ENCODE results near the gene WDR45B.

Gene WDR45B

GRCh38 chr17:82667668-82668000 lies 19.4 kb upstream of the WDR45B start:
- Mint-ChIP-seq H3K9me3 (no peaks in the 10 kb centered on the region), H3K27ac (no peak overlapping the region), H3K4me3 (no peak overlapping the region), H3K27me3 (peaks cover 3 to 10% of the 10 kb centered on the region in 2 donors), H3K36me3 (peaks cover 0 to 4% of the 10 kb centered on the region in 2 donors), H3K4me1 (peaks cover 5 to 13% of the 10 kb centered on the region in 2 donors)
- DNase-seq (no peak), ATAC-seq (replicated peaks) (no peak)

DNA sequence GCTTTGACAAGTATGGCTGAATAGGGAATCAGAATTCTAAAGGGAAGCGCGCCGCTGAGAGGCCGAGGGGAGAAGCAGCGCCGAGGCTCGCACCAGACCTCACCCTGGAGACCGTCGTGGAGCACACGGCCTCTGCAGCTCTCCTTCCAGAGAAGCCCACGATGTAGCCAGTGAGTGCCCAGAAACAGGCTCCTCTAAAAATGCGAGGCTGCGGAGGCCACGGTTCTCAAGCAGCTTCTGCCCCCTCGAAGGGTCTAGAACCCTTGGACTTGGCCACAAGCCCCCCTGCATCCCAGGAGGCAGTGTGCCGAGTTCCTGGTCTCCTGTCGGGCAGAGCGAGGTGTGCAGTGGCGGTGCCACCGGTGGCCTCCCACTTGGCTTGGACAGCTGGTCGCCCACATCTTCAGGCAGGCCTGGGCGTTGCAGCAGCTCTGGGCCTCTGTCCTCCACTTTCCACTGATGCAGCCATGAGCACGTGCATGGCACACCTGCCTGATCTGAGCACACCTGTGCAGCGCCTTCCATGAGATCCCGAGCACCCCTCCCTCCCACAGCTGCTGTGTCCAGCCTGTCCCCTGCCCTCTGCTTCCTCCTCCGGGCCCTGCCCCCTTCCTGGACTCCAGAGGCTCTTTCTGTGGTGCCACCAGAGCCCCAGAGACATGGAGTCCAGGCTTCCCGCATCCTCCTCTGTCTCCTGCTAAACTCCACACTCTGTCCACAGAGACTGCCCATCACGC lies 18.9 kb upstream of the WDR45B start:
- H3K27ac Mint-ChIP-seq, result no peak overlapping the region
- ATAC-seq (replicated peaks) (no peak), DNase-seq (no peak)
- H3K9me3 Mint-ChIP-seq, result no peaks in the 10 kb centered on the region
- peaks cover 3 to 10% of the 10 kb centered on the region in 2 donors for H3K27me3 Mint-ChIP-seq
- no peak overlapping the region for H3K4me3 Mint-ChIP-seq
- H3K4me1 Mint-ChIP-seq, result peaks cover 5 to 13% of the 10 kb centered on the region in 2 donors
- H3K36me3 Mint-ChIP-seq, result peaks cover 0 to 4% of the 10 kb centered on the region in 2 donors

DNA sequence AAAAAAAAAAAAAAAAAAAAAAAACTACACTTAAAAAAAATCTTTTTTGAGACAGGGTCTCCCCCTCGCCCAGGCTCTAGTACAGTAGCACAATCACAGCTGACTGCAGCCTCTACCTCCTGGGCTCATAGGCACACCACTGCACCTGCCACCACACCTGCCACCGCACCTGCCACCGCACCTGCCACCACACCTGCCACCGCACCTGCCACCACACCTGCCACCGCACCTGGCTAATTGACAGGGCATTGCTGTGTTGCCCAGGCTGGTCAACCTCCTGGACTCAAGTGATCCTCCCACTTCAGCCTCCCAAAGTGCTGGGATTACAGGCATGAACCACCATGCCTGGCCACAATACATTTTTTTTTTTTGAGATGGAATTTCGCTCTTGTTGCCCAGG lies 17.6 kb upstream of the WDR45B start:
- peaks cover 3 to 10% of the 10 kb centered on the region in 2 donors for H3K27me3 Mint-ChIP-seq
- peaks cover 0 to 4% of the 10 kb centered on the region in 2 donors for H3K36me3 Mint-ChIP-seq
- H3K27ac Mint-ChIP-seq, result peak overlapping the region; percentile 71
- H3K9me3 Mint-ChIP-seq, result no peaks in the 10 kb centered on the region
- H3K4me3 Mint-ChIP-seq, result no peak overlapping the region
- DNase-seq, result no peak
- peaks cover 5 to 13% of the 10 kb centered on the region in 2 donors for H3K4me1 Mint-ChIP-seq
- no peak for ATAC-seq (replicated peaks)

- no peak for ATAC-seq (replicated peaks)
- DNase-seq, result no peak
- Mint-ChIP-seq H3K9me3 (no peaks in the 10 kb centered on the region), H3K4me3 (no peak overlapping the region), H3K27ac (no peak overlapping the region), H3K36me3 (peaks cover 0 to 4% of the 10 kb centered on the region in 2 donors), H3K4me1 (peaks cover 5 to 13% of the 10 kb centered on the region in 2 donors), H3K27me3 (peaks cover 3 to 10% of the 10 kb centered on the region in 2 donors)
Observed at GRCh38 chr17:82665217-82665616, 17.0 kb upstream of the WDR45B start.

GRCh38 chr17:82664701-82665182 lies 16.5 kb upstream of the WDR45B start:
- Mint-ChIP-seq H3K9me3 (no peaks in the 10 kb centered on the region), H3K36me3 (peaks cover 0 to 4% of the 10 kb centered on the region in 2 donors), H3K4me1 (peaks cover 5 to 13% of the 10 kb centered on the region in 2 donors), H3K27me3 (peaks cover 3 to 10% of the 10 kb centered on the region in 2 donors), H3K4me3 (no peak overlapping the region), H3K27ac (no peak overlapping the region)
- DNase-seq (no peak), ATAC-seq (replicated peaks) (no peak)

- no peaks in the 10 kb centered on the region for H3K9me3 Mint-ChIP-seq
- ATAC-seq (replicated peaks), result no peak
- no peak overlapping the region for H3K27ac Mint-ChIP-seq
- no peak for DNase-seq
- H3K36me3 Mint-ChIP-seq, result peaks cover 0 to 4% of the 10 kb centered on the region in 2 donors
- H3K4me1 Mint-ChIP-seq, result peaks cover 5 to 13% of the 10 kb centered on the region in 2 donors
- H3K27me3 Mint-ChIP-seq, result peaks cover 3 to 10% of the 10 kb centered on the region in 2 donors
- H3K4me3 Mint-ChIP-seq, result no peak overlapping the region
Observed at GRCh38 chr17:82664276-82664575, 16.0 kb upstream of the WDR45B start.

GRCh38 chr17:82663381-82664275 lies 15.4 kb upstream of the WDR45B start:
- DNase-seq (no peak), ATAC-seq (replicated peaks) (no peak)
- Mint-ChIP-seq H3K9me3 (no peaks in the 10 kb centered on the region), H3K27me3 (peaks cover 3 to 10% of the 10 kb centered on the region in 2 donors), H3K27ac (no peak overlapping the region), H3K4me1 (peaks cover 3 to 10% of the 10 kb centered on the region in 2 donors), H3K36me3 (peaks cover 0 to 3% of the 10 kb centered on the region in 2 donors), H3K4me3 (no peak overlapping the region)

- Mint-ChIP-seq H3K27ac (no peak overlapping the region), H3K27me3 (peaks cover 0 to 5% of the 10 kb centered on the region in 2 donors), H3K4me1 (peaks cover 0 to 2% of the 10 kb centered on the region in 2 donors), H3K9me3 (no peaks in the 10 kb centered on the region), H3K36me3 (no peaks in the 10 kb centered on the region), H3K4me3 (no peak overlapping the region)
- ATAC-seq (replicated peaks) (no peak), DNase-seq (no peak)
Observed at GRCh38 chr17:82662711-82663261, 14.5 kb upstream of the WDR45B start.

DNA sequence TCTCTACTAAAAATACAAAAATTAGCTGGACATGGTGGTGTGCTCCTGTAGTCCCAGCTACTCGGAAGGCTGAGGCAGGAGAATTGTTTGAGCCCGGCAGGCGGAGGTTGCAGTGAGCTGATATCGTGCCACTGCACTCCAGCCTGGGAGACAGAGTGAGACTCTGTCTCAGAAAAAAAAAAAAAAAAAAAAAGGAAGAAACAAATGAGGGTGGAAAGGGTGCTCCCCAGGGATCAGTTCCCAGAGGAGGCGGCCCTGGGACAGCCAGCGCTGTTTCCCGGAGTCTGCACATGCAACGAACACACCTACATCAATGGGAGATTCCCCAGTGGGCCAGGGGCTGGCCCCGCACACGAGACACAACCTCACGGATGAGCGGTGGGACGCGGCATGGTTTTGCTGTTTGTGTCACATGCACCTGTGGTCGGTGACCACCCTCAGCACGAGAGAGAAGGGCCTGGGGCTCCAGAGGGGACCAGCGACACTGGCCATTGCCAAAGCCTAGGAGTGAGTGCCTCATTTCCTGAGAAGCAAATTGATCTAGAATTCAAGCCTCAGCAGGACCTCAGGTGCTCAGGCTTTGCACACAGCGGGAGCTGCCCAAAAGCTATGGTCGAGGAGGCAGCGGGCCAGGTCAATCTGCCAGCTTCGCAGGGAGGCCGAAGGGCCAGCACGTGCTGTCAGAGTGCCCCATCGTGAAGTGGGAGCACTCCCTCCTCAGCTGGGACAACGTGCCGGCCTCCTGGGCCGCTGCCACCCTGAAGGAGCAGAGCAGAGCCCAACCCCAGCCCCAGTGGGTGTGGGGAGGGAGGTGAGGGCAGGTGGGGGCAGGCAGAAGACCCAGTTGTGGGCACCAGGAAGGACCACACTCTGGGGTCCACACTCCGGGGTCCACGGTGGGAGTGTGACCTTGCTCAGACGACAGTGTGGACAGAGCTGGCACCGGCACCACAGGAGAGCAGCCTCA lies 13.8 kb upstream of the WDR45B start:
- no peaks in the 10 kb centered on the region for H3K36me3 Mint-ChIP-seq
- H3K4me1 Mint-ChIP-seq, result no peaks in the 10 kb centered on the region
- H3K9me3 Mint-ChIP-seq, result no peaks in the 10 kb centered on the region
- H3K4me3 Mint-ChIP-seq, result no peak overlapping the region
- H3K27ac Mint-ChIP-seq, result no peak overlapping the region
- DNase-seq (no peak), ATAC-seq (replicated peaks) (no peak)
- no peaks in the 10 kb centered on the region for H3K27me3 Mint-ChIP-seq

- no peak for ATAC-seq (replicated peaks)
- no peak for DNase-seq
- Mint-ChIP-seq H3K36me3 (no peaks in the 10 kb centered on the region), H3K4me1 (peaks cover 0 to 5% of the 10 kb centered on the region in 2 donors), H3K27ac (no peak overlapping the region), H3K9me3 (no peaks in the 10 kb centered on the region), H3K4me3 (no peak overlapping the region), H3K27me3 (no peaks in the 10 kb centered on the region)
Observed at GRCh38 chr17:82659886-82660285, 11.6 kb upstream of the WDR45B start.

- DNase-seq (no peak), ATAC-seq (replicated peaks) (no peak)
- Mint-ChIP-seq H3K36me3 (no peaks in the 10 kb centered on the region), H3K27me3 (no peaks in the 10 kb centered on the region), H3K4me3 (no peak overlapping the region), H3K4me1 (peaks cover 0 to 6% of the 10 kb centered on the region in 2 donors), H3K9me3 (no peaks in the 10 kb centered on the region), H3K27ac (no peak overlapping the region)
Observed at GRCh38 chr17:82658796-82659452, 10.7 kb upstream of the WDR45B start.

DNA sequence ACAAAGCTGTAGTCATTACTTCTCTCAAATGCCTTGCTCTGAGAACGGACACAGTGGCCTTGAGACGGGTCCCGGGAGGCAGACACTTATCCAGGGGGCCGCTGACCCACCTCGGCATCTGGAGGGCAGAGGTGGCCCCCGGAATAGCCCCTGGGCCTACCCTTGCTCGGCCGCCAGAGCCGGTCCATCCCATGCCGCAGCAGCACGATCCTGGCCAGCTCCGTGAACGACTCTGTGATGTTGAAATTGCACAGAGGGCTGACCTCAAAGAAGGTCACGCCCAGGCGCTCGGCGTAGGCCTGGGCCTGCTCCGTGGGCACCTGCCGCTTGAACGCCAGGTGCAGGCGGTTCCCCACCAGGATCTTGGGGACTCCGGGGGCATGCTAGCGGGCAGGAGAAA lies 10.1 kb upstream of the WDR45B start:
- ATAC-seq (replicated peaks), result no peak
- no peaks in the 10 kb centered on the region for H3K36me3 Mint-ChIP-seq
- no peak overlapping the region for H3K27ac Mint-ChIP-seq
- peaks cover 0 to 6% of the 10 kb centered on the region in 2 donors for H3K4me1 Mint-ChIP-seq
- H3K27me3 Mint-ChIP-seq, result no peaks in the 10 kb centered on the region
- no peak overlapping the region for H3K4me3 Mint-ChIP-seq
- no peaks in the 10 kb centered on the region for H3K9me3 Mint-ChIP-seq
- no peak for DNase-seq

- ATAC-seq (replicated peaks) (no peak), DNase-seq (no peak)
- H3K27ac Mint-ChIP-seq, result no peak overlapping the region
- peaks cover 0 to 6% of the 10 kb centered on the region in 2 donors for H3K4me1 Mint-ChIP-seq
- no peak overlapping the region for H3K4me3 Mint-ChIP-seq
- no peaks in the 10 kb centered on the region for H3K36me3 Mint-ChIP-seq
- no peaks in the 10 kb centered on the region for H3K27me3 Mint-ChIP-seq
- no peaks in the 10 kb centered on the region for H3K9me3 Mint-ChIP-seq
Observed at GRCh38 chr17:82657926-82658325, 9.7 kb upstream of the WDR45B start.

Measured in stimulated activated naive B cell treated with anti-CD40 and anti-IgM and Interleukin-4, amounts not matched to agents 10 μg/mL and 1 μg/mL and 100 μg/mL, for 72 hours (primary cell).